HG03159 (cell line): ENCODE data around the gene PPP1R1B.

Experiments
- ATAC-seq: cut with Tn5 transposase; IDR thresholded peaks from one replicate; pipeline ENCODE4 v1.9.1; 2021; ENCODE audit warnings: mild to moderate bottlenecking, moderate library complexity; ENCODE audit not compliant: unreplicated experiment

The PPP1R1B gene

DNA sequence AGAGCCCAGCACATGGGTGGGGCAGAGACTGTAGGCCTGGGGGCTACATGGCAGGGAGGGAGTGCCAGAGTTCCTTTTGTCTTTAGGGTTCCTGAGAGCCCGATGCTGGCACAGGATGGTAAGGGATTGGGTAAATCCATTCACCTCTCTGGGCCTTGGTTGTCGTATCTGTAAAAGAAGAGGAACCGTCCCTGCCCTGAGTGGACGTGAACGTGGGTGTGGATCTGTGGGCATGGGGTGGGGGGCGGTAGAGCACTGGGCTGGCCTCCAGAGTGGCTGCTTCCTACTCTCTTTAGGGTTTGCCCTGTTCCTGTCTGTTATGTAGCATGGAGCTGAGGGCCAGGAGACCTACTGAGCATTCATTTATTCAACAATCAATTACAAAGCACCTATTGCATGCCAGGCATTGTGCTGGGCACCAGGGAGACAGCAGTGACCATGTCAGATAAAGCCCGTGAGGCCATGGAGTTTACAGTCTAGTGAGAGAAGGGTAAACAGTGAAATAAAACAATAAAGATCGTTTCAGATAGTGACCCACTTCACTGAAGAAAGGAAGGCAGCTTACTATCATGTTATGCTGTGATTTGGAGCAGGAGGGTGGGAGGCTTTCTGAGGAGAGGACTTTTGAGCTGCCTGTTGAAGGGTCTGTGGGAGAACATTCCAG is 25.3 kb downstream of the PPP1R1B start:
- ATAC-seq: no peak

DNA sequence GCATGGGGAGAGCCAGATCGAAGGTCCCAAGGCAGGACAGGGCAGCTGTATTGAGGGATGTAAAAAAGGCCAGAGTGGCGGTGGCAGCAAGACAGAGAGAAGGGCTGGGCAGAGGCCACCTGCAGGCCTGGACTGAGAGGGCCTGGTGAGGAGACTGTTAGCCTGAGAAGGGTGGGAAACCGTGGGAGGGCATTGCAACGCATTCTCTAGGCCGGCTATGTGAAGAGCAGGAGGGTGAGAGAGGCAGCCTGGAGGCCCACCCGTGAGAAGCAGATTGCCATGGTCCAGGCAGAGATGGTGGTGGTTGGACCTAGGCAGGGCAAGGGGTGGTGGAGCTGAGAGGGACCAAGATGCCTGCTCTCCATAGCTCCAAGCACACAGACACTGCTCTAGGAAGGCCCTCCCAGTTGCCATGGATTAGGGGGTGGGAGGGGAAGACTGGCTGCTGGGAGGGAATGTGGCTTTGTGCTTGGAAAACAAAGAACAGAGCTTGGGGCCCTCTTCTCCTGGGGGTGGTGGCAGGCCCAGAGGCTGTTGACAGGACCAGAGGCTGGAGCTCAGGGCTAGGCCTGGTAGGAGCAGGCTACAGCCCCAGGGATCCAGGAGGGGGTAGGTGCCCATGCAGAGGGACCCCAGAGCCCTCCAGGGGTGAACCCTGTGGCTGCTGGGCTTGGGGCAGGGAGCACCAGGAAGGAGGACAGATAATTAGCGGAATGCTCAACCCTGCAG is 26.0 kb downstream of the PPP1R1B start:
- ATAC-seq: no peak

DNA sequence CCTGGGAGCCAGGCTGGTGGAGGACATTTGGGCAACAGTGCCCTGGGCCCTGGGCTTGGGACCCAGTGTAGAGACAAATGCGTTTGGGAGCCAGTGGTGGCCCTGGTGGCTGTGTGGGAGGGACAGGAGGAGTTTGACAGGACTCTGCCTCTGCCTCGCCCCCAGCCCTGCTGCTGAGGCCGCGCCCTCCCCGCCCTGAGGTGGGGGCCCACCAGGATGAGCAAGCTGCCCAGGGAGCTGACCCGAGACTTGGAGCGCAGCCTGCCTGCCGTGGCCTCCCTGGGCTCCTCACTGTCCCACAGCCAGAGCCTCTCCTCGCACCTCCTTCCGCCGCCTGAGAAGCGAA is 26.5 kb downstream of the PPP1R1B start:
- no peak for ATAC-seq

DNA sequence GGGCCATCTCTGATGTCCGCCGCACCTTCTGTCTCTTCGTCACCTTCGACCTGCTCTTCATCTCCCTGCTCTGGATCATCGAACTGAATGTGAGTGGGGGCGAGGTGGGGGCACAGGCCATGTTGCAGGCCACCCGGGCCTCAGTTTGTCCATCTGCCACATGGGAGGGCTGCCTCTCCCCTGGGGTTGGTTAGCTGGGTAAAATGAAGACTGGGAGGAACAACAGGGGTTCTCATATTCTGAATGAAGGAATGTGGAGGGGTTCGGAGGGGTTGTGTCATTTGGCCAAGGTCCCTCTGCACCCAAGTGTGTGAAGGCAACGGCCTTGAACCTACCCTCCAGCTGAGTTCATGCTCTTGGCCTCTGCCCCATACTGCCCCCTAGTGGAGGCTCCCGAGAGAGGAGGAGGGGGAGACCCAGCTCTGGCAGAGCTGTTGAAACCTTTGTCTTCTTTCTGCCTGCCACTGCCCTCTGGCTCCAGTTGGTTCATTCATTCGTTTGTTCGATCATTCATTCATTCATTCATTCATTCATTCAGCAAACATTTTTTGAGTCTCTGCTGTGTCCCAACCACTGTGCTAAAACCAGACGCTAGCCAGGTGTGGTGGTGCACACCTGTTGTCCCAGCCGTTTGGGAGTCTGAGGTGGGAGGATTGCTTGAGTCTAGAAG is 27.0 kb downstream of the PPP1R1B start:
- no peak for ATAC-seq

DNA sequence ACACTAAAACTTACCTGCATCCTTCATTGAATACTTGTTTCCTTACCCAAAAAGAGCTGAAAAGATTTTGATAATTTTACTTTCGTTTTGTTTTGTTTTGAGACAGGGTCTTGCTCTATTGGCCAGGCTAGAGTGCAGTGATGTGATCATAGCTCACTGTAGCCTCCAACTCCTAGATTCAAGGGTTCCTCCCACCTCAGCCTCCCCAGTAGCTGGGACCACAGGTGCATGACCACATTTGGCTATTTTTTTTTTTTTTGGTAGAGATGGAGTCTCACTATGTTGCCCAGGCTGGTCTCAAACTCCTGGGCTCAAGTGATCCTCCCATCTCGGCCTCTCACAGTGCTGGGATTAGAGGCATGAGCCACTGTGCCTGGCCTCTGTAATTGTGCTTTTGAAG is 28.4 kb downstream of the PPP1R1B start:
- ATAC-seq: no peak

DNA sequence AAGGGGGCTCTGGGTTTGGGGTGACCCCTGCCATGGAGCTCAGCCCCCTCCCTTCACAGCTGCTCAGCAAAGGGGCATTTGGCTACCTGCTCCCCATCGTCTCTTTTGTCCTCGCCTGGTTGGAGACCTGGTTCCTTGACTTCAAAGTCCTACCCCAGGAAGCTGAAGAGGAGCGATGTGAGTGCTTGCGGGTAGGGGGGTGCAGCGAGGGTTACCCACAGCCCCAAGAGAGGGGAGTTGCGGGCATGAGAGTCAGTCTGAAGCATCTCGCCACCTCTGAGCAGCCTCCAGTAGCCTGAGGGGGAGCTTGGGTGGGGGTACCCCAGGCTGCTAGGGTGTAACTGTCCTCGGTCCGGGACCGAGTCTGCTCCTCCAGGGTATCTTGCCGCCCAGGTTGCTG is 31.6 kb downstream of the PPP1R1B start:
- ATAC-seq: no peak

DNA sequence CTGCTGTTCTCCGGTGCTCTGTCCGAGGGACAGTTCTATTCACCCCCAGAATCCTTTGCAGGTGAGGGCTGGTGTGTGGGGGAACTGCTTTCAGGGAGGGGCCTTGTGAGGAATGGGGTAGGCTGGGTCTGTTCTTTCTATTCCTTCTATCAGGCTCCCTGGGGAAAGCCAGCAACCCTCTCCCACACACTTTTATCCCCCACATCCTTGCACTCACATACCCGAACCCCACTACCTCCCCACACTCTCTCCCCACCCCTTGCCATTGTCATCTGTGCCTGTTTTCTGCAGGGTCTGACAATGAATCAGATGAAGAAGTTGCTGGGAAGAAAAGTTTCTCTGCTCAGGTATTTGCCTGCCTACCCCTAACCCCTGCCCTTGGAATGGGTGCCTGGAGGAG is 32.0 kb downstream of the PPP1R1B start:
- ATAC-seq: no peak

DNA sequence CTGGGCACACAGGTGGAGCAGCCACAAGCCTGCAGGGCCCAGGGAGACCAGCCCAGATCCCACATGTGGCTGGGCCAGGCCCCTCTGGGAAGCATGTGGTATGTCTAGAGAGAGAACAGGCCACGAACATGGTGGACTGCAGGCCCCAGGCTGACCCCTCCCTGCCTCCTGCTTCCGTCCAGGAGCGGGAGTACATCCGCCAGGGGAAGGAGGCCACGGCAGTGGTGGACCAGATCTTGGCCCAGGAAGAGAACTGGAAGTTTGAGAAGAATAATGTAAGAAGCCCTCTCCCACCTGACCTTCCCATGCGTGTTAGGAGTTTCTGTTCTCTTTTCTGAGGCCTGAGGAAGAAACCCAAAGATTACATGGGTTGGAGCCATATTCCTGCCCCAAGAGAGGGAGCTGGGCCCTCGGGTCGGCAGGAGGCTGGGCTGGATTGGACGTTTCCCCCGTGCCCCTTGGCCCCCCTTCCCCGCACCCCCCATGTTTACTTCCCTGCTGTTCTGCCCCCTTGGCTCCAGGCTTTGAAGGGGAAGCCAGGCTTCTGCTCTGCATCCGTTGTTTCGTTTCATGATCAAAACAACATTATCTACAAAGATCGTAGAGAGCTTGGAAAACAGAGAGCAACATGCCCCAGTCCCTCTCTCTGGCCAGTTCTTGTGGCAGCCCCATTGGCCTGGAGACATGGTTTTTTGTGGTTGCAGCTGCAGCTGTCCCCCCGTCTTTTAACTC is 32.7 kb downstream of the PPP1R1B start:
- ATAC-seq: no peak

DNA sequence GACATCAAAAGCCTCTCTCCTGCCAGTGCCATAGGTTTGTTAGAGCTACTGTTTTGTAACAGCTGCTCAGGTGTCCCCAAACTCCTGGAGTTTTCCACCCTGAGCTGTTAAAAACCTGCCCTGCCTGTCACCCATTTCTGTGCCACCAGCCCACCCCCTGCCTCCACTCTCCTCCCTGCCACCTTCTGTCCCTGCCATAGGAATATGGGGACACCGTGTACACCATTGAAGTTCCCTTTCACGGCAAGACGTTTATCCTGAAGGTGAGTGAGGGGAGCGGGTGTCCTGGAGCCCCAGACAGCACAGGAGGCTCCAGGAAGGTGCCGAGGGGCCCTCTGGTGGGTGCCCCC is 33.2 kb downstream of the PPP1R1B start:
- ATAC-seq: no peak

DNA sequence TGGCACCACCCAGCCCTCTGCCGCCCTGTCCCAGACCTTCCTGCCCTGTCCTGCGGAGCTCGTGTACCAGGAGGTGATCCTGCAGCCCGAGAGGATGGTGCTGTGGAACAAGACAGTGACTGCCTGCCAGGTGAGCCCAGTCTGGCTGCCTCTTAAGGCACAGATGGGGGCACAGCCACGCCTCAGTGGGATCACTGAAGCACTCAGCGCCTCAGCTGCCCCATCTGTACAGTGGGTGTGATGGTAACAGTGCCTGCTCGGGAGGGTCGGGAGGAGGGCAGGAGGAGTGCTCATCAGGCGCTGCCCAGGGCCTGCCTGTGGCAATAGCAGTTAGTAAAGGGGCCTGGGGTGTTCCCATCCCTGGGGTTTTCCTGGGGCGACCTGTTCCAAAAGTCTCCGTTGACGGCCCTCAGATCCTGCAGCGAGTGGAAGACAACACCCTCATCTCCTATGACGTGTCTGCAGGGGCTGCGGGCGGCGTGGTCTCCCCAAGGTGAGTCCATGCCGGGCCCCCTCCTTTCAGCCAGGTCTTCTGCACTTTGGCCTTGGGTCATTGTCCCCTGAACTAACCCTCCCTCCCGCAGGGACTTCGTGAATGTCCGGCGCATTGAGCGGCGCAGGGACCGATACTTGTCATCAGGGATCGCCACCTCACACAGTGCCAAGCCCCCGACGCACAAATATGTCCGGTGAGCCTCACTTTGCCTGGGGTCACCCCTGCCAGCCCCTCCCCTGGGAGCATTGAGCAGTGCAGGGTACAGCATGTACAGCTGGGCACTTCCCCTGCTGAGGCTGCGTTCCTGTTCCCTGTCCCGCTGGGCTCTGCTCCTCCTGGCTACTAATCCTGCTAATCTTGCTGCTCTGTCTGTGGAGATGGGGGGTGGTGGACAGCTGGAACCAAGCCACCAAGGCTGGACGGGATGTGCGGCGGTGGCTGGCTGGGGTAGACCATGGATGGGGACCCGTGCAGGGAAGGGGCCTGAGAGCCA is 33.9 kb downstream of the PPP1R1B start:
- no peak for ATAC-seq

DNA sequence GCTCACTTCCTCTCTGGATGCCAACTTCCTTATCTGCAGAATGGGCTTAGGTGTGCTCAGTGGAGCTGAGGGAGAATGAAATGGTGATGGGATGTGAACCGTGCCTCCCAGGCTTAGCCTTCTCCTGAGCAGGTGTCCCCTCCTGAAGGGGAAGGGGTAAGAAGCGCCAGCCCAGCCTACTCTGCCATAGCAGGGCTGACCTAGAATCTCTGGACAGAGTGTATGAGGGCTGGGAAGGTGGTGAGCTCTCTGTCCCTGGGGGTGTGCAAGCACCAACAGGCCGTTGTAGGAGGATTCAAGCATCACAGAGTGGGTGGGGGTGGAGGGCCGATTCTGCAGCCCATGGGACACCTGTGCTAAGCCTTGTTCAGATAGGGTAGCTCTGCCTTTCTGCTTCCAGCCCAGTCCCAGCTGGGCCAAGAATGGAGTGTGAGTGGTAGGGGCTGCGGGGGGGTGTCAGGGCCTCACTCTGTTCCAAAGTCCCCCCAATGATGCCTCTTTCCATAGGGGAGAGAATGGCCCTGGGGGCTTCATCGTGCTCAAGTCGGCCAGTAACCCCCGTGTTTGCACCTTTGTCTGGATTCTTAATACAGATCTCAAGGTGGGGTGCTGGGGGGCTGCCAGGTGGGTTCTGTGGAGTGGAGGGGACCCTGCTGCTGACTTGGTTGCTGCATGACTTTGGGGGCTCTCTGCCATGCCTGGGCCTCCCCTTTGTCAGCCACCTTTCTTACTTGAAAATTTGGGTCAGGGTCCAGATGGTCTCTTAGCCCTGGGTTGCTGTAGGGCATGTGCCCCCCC is 35.2 kb downstream of the PPP1R1B start:
- no peak for ATAC-seq

DNA sequence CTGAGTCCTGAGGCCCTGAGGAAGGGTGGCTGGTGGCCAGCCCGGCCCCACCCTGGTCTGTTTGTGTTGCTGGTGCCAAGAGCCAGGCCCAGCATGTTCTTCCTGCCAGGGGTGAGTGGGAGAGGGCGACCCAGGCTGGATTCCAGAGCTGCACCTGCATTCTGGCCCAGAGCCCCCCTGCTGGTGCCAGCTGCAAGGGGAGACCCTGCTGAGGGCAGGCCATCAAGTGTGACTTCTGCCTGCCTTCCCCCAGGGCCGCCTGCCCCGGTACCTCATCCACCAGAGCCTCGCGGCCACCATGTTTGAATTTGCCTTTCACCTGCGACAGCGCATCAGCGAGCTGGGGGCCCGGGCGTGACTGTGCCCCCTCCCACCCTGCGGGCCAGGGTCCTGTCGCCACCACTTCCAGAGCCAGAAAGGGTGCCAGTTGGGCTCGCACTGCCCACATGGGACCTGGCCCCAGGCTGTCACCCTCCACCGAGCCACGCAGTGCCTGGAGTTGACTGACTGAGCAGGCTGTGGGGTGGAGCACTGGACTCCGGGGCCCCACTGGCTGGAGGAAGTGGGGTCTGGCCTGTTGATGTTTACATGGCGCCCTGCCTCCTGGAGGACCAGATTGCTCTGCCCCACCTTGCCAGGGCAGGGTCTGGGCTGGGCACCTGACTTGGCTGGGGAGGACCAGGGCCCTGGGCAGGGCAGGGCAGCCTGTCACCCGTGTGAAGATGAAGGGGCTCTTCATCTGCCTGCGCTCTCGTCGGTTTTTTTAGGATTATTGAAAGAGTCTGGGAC is 36.0 kb downstream of the PPP1R1B start:
- ATAC-seq: no peak

DNA sequence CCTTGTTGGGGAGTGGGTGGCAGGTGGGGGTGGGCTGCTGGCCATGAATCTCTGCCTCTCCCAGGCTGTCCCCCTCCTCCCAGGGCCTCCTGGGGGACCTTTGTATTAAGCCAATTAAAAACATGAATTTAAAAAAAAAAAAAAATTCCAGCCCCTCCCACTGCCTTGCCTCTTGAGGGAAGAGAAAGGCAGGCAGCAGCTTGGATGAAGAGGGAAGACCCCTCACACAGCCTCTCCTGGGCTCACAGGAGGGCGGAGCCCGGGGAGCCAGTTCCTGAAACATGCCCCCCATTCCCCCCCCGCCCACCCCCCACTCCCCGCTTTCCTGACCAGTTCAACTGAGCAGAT is 36.6 kb downstream of the PPP1R1B start:
- ATAC-seq: no peak

DNA sequence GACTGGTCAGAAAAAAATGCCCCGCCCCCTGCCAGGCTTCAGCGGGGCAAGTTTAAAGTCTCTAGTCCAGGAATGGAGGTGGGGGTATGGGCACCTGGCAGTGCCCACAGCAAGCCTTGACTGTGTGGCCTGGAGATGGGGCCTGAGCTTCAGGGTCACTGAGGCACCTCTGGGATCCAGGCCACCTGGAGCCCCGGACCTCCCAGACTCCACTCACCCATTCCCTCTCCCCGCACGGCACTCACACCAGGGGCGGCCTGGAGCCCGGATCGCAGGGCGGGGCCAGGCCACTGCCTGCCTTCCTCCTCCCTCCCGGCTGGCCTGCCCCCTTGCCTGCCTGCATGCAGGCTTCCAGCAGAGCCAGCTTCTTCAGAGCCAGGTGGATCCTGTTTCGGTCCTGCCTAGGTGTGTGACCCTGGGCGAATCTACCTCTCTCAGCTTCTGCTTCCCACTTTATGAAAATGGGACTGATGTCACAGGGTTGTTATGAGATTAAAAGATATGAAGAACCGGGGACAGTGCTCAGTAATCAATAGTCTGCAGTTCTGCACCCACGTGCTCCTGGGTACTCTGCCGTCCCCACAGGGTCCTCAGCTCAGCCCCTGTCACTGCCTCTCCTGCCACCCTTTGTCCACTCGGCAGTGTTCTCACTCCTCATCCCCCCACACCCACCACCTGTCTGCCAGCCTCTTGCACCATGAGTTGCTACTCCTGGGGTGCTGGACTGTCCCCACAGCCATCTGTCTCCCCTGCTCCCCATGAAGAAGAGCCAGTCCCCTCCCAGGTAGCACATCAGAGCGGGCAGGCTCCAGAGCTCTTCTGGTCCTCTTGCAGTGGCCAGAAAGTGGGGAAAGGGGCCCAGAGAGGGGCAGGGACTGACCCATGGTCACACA is 37.2 kb downstream of the PPP1R1B start:
- ATAC-seq: no peak

DNA sequence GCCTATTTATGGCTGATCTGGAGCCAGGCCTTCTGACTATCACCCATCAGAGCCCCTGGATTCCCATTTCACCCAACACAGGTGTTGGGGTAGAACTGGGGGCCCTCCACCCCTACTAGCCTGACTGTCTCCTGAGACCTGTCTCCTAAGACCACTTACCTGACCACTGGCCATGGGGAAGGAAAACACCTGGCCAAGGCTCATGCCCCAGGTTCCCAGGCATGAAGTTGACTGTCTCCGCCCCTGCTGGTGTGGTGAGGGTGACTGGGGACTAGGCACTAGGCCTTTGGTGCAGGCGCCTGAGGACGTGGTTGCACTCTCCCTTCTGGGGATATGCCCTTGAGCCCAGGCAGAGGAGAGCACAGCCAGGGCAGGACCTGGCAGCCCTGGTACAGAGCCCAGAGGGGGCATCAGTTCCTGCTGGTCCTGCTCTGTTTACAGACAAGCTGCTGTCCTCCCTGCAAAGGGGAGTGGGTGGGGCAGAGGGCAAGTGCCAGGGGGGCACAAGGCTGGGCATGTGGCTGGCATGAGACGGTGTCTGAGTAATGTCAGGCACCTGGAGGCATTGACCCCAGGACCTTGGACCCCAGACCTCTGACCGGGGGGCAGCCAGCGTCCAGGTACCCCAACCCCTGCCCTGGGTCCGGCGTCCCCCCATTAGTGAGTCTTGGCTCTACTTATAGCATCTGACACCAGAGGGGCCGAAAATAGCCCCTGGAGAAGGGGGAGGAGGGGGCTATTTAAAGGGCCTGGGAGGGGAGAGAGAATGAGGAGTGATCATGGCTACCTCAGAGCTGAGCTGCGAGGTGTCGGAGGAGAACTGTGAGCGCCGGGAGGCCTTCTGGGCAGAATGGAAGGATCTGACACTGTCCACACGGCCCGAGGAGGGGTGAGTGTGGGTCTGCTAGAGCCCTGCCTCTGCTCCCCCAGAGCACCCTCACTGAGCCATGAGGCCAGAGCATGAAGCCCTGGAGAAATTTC is 38.1 kb downstream of the PPP1R1B start, which contains the start of gene TCAP:
TCAP (plus strand) TSS at position 769 of the 981 bp plus-strand sequence; CDS start at position 780, 11 bp downstream.
- no peak for ATAC-seq

DNA sequence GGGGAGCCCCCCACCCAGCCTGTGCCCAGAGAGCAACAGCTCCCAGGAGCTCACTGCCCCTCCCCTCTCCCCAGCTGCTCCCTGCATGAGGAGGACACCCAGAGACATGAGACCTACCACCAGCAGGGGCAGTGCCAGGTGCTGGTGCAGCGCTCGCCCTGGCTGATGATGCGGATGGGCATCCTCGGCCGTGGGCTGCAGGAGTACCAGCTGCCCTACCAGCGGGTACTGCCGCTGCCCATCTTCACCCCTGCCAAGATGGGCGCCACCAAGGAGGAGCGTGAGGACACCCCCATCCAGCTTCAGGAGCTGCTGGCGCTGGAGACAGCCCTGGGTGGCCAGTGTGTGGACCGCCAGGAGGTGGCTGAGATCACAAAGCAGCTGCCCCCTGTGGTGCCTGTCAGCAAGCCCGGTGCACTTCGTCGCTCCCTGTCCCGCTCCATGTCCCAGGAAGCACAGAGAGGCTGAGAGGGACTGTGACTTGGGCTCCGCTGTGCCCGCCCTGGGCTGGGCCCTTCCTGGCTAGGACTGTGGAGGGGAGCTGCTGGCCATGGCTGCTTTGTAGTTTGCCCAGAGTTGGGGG is 39.0 kb downstream of the PPP1R1B start:
- no peak for ATAC-seq
